ENCODE data around the gene UBA7. TPM values are rescaled to one million over a fixed set of nuclear protein-coding genes. Genes with fewer than 3 reads are reported as not detected.

The UBA7 gene
- total and polyA plus RNA-seq, 2 of the 8 experiments (the other 6 are each of a cell fraction or from before 2014, with no cell fraction given) = 0.34 to 0.65 TPM

- TF ChIP-seq RXRA (IDR thresholded peaks at IDR 0.05; ENCODE audit: insufficient read depth, low read depth, low read length) (no peak), GABPA (IDR thresholded peaks at IDR 0.05; ENCODE audit: borderline replicate concordance, insufficient read depth, low read length) (no peak), FOSL1 (IDR thresholded peaks at IDR 0.05; ENCODE audit: insufficient read depth, low read depth, low read length) (no peak), SIN3A (conservative IDR thresholded peaks at IDR 0.05 in 1 of 2, IDR thresholded peaks at IDR 0.05 in 1 of 2; ENCODE audit: low read depth in 1 of 2, low read length in 2 of 2) (no peak)
These were observed 33.4 kb downstream of the UBA7 start (continued) for GRCh38 chr3:49780080-49780974.
